RWPE2 (cell line): ENCODE results near the gene UBASH3B.

Experiments
- ATAC-seq: fragments of 200-7000 bp; cut with Tn5 transposase; 3 replicates; pipeline ENCODE4 v1.9.1; 2021; ENCODE audit warnings: low read depth
- DNase-seq: peaks from one replicate; pipeline ENCODE4 v3.0.0-alpha.2; 2020; ENCODE audit warnings: low spot score
- H3K27ac ChIP-seq: fragments of 450-650 bp; 2 replicates; pipeline ENCODE4 v1.5.1; 2017; ENCODE audit warnings: mild to moderate bottlenecking; ENCODE audit not compliant: poor library complexity, severe bottlenecking
- H3K27me3 ChIP-seq: fragments of 250-450 bp; sonication (Bioruptor Pico); 2 replicates; pipeline ENCODE4 v1.5.1; 2021; ENCODE audit warnings: mild to moderate bottlenecking, moderate library complexity; ENCODE audit not compliant: insufficient read depth, poor library complexity, severe bottlenecking
- H3K36me3 ChIP-seq: fragments of 250-450 bp; sonication (Bioruptor Pico); 2 replicates; pipeline ENCODE4 v1.5.1; 2020; ENCODE audit warnings: low read depth, mild to moderate bottlenecking, moderate library complexity
- H3K4me1 ChIP-seq: fragments of 250-450 bp; sonication (Bioruptor Pico); 2 replicates; pipeline ENCODE4 v1.5.1; 2021; ENCODE audit warnings: mild to moderate bottlenecking, moderate library complexity; ENCODE audit not compliant: insufficient read depth, poor library complexity, severe bottlenecking
- H3K4me3 ChIP-seq: fragments of 250-450 bp; sonication (Bioruptor Pico); 2 replicates; pipeline ENCODE4 v1.5.1; 2021; ENCODE audit warnings: mild to moderate bottlenecking, moderate library complexity; ENCODE audit not compliant: severe bottlenecking
- H3K9me3 ChIP-seq: fragments of 250-450 bp; sonication (Bioruptor Pico); 2 replicates; pipeline ENCODE4 v1.5.1; 2021; ENCODE audit warnings: mild to moderate bottlenecking, moderate library complexity; ENCODE audit not compliant: severe bottlenecking
- CTCF ChIP-seq: fragments of 450-650 bp; IDR thresholded peaks from one replicate; pipeline ENCODE4 v1.5.1; 2017; ENCODE audit warnings: mild to moderate bottlenecking, moderate library complexity; ENCODE audit not compliant: poor library complexity, severe bottlenecking

UBASH3B gene

GRCh38 chr11:122813176-122813893 lies 157.8 kb downstream of the UBASH3B start:
- no peak for TF ChIP-seq CTCF
- ATAC-seq (no peak), DNase-seq (no peak)
- no peaks in the 10 kb centered on the region; the same call in 1 of the 2 replicates for H3K36me3 ChIP-seq
- no peak overlapping the region for H3K4me3 ChIP-seq
- H3K4me1 ChIP-seq: peaks cover 14% of the 10 kb centered on the region
- no peak overlapping the region for H3K27ac ChIP-seq
- H3K27me3 ChIP-seq: no peaks in the 10 kb centered on the region
- H3K9me3 ChIP-seq: no peaks in the 10 kb centered on the region

GRCh38 chr11:122813894-122814270 lies 158.4 kb downstream of the UBASH3B start:
- Histone ChIP-seq H3K27ac (no peak overlapping the region), H3K27me3 (no peaks in the 10 kb centered on the region), H3K4me1 (peaks cover 10% of the 10 kb centered on the region), H3K36me3 (no peaks in the 10 kb centered on the region; the same call in 1 of the 2 replicates), H3K4me3 (no peak overlapping the region), H3K9me3 (no peaks in the 10 kb centered on the region)
- no peak for ATAC-seq
- DNase-seq: no peak
- no peak for TF ChIP-seq CTCF

- H3K36me3 ChIP-seq: no peaks in the 10 kb centered on the region; the same call in 1 of the 2 replicates
- H3K9me3 ChIP-seq: no peaks in the 10 kb centered on the region
- H3K4me1 ChIP-seq: peaks cover 10% of the 10 kb centered on the region
- no peak for DNase-seq
- no peak for ATAC-seq
- H3K4me3 ChIP-seq: no peak overlapping the region
- no peaks in the 10 kb centered on the region for H3K27me3 ChIP-seq
- TF ChIP-seq CTCF: peak; percentile 44
- no peak overlapping the region for H3K27ac ChIP-seq
Observed at GRCh38 chr11:122814401-122814800, 158.9 kb downstream of the UBASH3B start.

GRCh38 chr11:122815900-122816299 lies 160.4 kb downstream of the UBASH3B start:
- TF ChIP-seq CTCF: no peak
- H3K36me3 ChIP-seq: no peaks in the 10 kb centered on the region
- H3K27ac ChIP-seq: no peak overlapping the region
- H3K4me1 ChIP-seq: peaks cover 10% of the 10 kb centered on the region
- no peak overlapping the region for H3K4me3 ChIP-seq
- H3K9me3 ChIP-seq: no peaks in the 10 kb centered on the region
- H3K27me3 ChIP-seq: no peaks in the 10 kb centered on the region
- DNase-seq: no peak
- no peak for ATAC-seq
